GM12873 (cell line): ENCODE data around the gene FBXW2.

Source experiments
- TF ChIP-seq, protein P1 (sequence below): IDR thresholded peaks from 2 replicates; pipeline ENCODE4 v1.5.1; 2012; ENCODE audit warnings: low read depth, mild to moderate bottlenecking, moderate library complexity, low read length, control low read depth; ENCODE audit not compliant: insufficient read depth; ENCODE audit errors: missing control alignments

Gene FBXW2

GRCh38 chr9:120801441-120801840, 8.2 kb upstream of the FBXW2 start:
- TF ChIP-seq, protein P1, sequence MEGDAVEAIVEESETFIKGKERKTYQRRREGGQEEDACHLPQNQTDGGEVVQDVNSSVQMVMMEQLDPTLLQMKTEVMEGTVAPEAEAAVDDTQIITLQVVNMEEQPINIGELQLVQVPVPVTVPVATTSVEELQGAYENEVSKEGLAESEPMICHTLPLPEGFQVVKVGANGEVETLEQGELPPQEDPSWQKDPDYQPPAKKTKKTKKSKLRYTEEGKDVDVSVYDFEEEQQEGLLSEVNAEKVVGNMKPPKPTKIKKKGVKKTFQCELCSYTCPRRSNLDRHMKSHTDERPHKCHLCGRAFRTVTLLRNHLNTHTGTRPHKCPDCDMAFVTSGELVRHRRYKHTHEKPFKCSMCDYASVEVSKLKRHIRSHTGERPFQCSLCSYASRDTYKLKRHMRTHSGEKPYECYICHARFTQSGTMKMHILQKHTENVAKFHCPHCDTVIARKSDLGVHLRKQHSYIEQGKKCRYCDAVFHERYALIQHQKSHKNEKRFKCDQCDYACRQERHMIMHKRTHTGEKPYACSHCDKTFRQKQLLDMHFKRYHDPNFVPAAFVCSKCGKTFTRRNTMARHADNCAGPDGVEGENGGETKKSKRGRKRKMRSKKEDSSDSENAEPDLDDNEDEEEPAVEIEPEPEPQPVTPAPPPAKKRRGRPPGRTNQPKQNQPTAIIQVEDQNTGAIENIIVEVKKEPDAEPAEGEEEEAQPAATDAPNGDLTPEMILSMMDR, result no peak

- TF ChIP-seq, protein P1, result no peak
Measured at GRCh38 chr9:120791161-120791560, 2.1 kb downstream of the FBXW2 start.

GRCh38 chr9:120787933-120788332, 5.3 kb downstream of the FBXW2 start:
- TF ChIP-seq, protein P1, result no peak

- TF ChIP-seq, protein P1, result no peak
Measured at GRCh38 chr9:120783602-120784047, 9.6 kb downstream of the FBXW2 start.

GRCh38 chr9:120781236-120781635, 12.0 kb downstream of the FBXW2 start:
- TF ChIP-seq, protein P1, result no peak

- TF ChIP-seq, protein P1, result no peak
Measured at GRCh38 chr9:120780367-120780766, 12.8 kb downstream of the FBXW2 start.

DNA sequence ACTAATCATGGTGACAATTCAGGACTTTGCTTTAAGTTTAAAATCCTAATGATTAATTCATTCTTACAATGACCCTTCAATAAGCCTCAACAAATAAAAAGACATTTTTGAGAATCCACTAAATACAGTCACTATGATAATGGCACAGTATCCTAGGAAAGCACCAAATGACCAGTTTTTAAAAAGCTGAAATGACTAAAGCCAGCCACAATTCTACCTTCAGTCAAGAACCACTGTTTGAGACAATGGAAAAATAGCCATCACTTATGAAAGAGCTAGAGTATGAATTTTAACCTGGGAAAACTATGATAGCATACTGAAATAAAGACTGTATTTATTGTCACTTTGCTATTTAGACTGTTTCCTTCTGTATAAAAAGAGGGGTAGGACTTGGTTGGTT, 14.0 kb downstream of the FBXW2 start:
- TF ChIP-seq, protein P1, result no peak
